Thymus (tissue), 11 donors: ENCODE results near the gene MMRN1. TPM values are rescaled to one million over a fixed set of nuclear protein-coding genes. Genes with fewer than 3 reads are reported as not detected.
"Not testable (repeated sequence)": the region's sequence is repeated elsewhere in the genome, so short reads cannot be mapped to it uniquely, and the experiment has no call there.

Experiments
- DNase-seq, 9 donors: peaks; one replicate each; pipeline ENCODE4 v3.0.0-alpha.2; 2013; ENCODE audit warnings: low spot score in 9 of 9, low read depth in 6 of 9, missing footprints in 1 of 9
- H3K27ac ChIP-seq, 2 donors: one replicate each; pipeline ENCODE4 v1.5.1; 2013; ENCODE audit warnings: control low read depth in 1 of 2, low read depth in 1 of 2, low read length in 1 of 2, mild to moderate bottlenecking in 1 of 2, moderate library complexity in 1 of 2
- H3K27me3 ChIP-seq, 2 donors: one replicate each; pipeline ENCODE4 v1.5.1; 2013; ENCODE audit warnings: low read length in 1 of 2; ENCODE audit not compliant: control insufficient read depth in 2 of 2, insufficient read depth in 1 of 2
- H3K36me3 ChIP-seq, 2 donors: one replicate each; pipeline ENCODE4 v1.5.1; 2013; ENCODE audit warnings: low read length in 1 of 2, mild to moderate bottlenecking in 1 of 2, moderate library complexity in 1 of 2; ENCODE audit not compliant: control insufficient read depth in 2 of 2, insufficient read depth in 2 of 2
- H3K4me1 ChIP-seq, 2 donors: one replicate each; pipeline ENCODE4 v1.5.1; 2013; ENCODE audit warnings: low read length in 2 of 2; ENCODE audit not compliant: control insufficient read depth in 2 of 2, insufficient read depth in 2 of 2
- H3K4me3 ChIP-seq, 2 donors: one replicate each; pipeline ENCODE4 v1.5.1; 2013; ENCODE audit warnings: low read length in 2 of 2, control low read depth in 1 of 2, mild to moderate bottlenecking in 1 of 2
- H3K9me3 ChIP-seq, 2 donors: one replicate each; pipeline ENCODE4 v1.5.1; 2013; ENCODE audit warnings: low read length in 1 of 2, mild to moderate bottlenecking in 1 of 2; ENCODE audit not compliant: control insufficient read depth in 2 of 2, insufficient read depth in 1 of 2
- WGBS: extraction: QIAGEN DNeasy Blood & Tissue Kit; methylation state at CpG from one replicate; pipeline ENCODE4 v1.1.7; 2013; 5-methylcytosine and 5-hydroxymethylcytosine counted together
- polyA plus RNA-seq: library from polyadenylated mRNA; stranded (reverse); fragments of 200-250 nt; gene quantifications from one replicate; pipeline ENCODE4 v1.2.3, GENCODE V29; 2013
- total RNA-seq: library from RNA; stranded (reverse); fragments of 120-200 nt; gene quantifications from one replicate; pipeline ENCODE4 v1.2.4, GENCODE V29; 2013
- donor health status: healthy.

MMRN1 gene
- total and polyA plus RNA-seq, 2 donors = 4.5 to 5.3 TPM

DNA sequence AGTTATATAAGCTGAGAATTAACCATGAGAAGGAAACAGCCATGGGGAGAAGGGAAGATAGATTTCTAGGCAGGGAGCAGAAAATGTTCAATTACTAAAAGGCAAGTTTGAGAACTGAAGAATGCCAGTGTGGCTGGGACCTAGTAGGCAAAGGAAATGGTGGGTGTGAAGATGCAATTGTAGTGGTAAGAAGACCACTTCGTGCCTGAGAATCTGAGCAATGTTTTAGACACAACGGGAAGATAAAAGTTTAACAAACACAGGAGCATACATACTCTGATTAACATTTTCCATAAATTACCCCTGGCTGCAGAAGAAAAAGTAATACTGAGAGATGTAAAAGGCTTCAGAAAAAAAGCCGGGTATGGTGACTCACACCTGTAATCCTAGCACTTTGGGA lies 18.1 kb upstream of the MMRN1 start:
- DNase-seq = no peak
- no peaks in the 10 kb centered on the region for H3K27me3 ChIP-seq
- no peaks in the 10 kb centered on the region for H3K4me1 ChIP-seq
- H3K4me3 ChIP-seq = no peak overlapping the region
- no peak overlapping the region for H3K27ac ChIP-seq
- H3K9me3 ChIP-seq = no peaks in the 10 kb centered on the region
- H3K36me3 ChIP-seq = no peaks in the 10 kb centered on the region
- WGBS = 80% methylated on average over 3 of the region's 3 CpGs

DNA sequence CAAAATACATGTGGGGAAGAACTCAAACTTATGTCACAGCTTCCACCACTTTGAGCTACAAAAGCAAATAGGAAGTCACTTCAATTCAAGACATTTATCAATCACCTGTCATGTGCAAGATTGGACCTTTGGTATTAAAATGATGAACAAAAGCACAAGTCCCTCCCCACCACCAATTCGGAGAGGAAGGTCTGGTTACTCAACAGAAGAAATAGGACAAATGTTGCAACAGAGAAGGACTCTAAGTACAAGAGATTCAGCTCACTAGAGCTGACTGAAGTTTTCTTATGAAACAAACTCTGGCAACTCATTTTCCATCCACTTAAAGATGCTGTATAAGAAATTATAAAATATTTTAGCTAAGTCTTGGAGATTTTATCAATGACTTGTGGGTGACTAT lies 16.0 kb upstream of the MMRN1 start:
- H3K36me3 ChIP-seq = no peaks in the 10 kb centered on the region
- 92% methylated on average over 1 of the region's 1 CpG for WGBS
- no peak overlapping the region for H3K4me3 ChIP-seq
- H3K4me1 ChIP-seq = no peaks in the 10 kb centered on the region
- no peaks in the 10 kb centered on the region for H3K9me3 ChIP-seq
- DNase-seq = no peak
- no peaks in the 10 kb centered on the region for H3K27me3 ChIP-seq
- no peak overlapping the region for H3K27ac ChIP-seq

DNA sequence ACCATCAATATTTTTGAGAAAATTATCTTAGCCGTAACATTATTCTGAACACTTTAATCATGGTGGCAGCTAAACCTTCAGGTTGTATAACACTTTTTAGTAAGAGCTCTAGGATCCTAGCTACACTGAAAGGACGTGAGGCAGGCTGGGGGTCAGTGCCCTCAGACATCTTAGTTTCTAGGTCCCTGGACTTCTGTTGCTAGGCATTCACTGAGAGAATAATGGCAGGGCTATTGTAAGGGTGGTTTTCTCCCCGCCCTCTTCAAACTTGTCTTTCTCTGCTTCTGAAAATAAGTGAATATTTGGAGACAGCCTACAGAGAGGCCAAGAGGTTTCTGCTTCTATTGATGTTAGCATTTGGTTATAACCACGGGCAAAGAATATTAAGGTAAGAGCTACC lies 15.4 kb upstream of the MMRN1 start:
- H3K4me1 ChIP-seq = no peaks in the 10 kb centered on the region
- WGBS = 98% methylated on average over 4 of the region's 4 CpGs
- H3K9me3 ChIP-seq = no peaks in the 10 kb centered on the region
- no peaks in the 10 kb centered on the region for H3K27me3 ChIP-seq
- no peaks in the 10 kb centered on the region for H3K36me3 ChIP-seq
- no peak for DNase-seq
- H3K4me3 ChIP-seq = no peak overlapping the region
- no peak overlapping the region for H3K27ac ChIP-seq

DNA sequence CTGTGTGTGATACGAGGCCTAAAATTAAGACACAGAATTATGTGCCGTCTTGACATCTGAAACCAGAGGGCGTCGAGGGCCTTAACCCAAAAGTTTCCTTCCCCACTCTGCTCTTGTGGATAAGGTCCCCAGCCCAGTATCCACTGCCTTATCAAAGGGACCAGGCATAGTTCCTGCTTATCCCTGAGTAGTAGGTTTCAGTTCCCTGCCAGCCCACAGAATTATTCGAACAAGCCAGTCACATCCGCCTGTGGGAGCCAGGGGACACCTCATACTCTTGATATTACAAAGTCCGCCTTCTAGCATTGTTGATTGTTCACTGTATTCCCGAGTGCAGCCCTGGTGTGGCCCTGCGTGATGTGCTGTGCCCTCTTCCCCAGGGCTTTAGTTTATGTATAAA lies 5.4 kb upstream of the MMRN1 start:
- WGBS = 75% methylated on average over 9 of the region's 9 CpGs
- H3K27me3 ChIP-seq = no peaks in the 10 kb centered on the region
- H3K4me3 ChIP-seq = no peak overlapping the region
- no peak overlapping the region for H3K27ac ChIP-seq
- H3K4me1 ChIP-seq = no peaks in the 10 kb centered on the region
- H3K9me3 ChIP-seq = no peaks in the 10 kb centered on the region
- no peaks in the 10 kb centered on the region for H3K36me3 ChIP-seq
- no peak for DNase-seq

DNA sequence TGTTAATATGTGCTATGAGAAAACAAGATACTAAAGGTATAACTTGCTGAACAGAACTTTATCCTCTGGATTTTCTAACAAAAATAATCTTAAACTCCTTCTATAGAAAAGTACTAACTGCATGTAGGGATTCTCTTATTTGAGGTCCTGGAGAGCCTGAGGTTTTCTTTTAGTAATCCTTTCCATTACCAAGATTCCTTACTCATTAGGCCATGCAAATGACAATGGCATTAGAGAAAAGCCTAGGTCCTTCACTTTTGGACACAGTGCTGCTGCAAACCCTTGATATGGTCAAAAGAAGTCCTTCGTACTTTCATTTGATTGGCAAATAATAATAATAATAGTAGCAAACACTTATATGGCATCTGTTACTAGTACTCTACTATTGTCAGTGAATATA lies 3.2 kb downstream of the MMRN1 start:
- Histone ChIP-seq H3K27ac (no peak overlapping the region), H3K36me3 (no peaks in the 10 kb centered on the region), H3K27me3 (no peaks in the 10 kb centered on the region), H3K4me1 (peaks cover 10 to 14% of the 10 kb centered on the region in 2 donors), H3K9me3 (no peaks in the 10 kb centered on the region), H3K4me3 (no peak overlapping the region)
- DNase-seq = no peak
- WGBS = 75% methylated on average over 1 of the region's 1 CpG

DNA sequence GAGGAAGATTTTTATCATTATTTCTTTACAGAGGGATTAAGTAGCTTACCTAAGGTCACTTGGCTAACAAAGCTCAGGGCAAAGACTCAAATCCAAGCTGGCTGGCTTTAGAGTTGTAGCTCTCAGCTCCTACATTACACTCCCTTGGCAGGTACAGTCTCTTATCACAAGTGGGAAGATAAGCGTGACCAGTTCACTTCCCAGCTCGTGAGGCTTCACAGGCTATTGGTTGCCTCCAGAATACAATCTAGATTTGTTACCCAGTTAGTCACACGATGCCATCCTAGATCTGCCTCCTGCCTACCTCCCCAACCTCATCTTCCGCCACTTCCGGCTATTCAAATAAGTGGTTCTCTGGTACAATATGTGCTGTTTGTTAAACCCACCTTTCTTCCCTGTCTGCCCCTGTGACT lies 3.7 kb downstream of the MMRN1 start:
- DNase-seq = peak in 1 of 9 donors; percentile 18
- no peak overlapping the region for H3K4me3 ChIP-seq
- no peak overlapping the region for H3K27ac ChIP-seq

DNA sequence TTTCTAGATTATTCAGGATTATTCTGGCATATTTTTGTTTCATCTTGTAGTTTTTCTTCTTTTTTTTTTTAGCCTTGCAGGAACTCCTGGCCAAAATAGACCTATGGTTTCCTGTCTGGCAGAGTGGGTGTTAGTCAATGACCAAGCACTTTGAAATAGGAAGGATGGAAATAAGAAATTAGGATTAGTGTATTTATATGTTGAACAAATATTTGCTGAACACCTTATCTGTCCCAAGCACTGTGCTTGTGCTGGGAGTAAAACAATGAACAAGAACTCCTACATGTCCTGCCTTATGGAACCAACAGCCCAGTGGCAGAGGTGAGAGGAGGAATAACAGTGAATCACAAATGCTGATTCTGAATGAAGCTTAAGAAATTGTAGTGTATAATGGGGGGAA lies 4.5 kb downstream of the MMRN1 start:
- no peaks in the 10 kb centered on the region for H3K36me3 ChIP-seq
- H3K4me3 ChIP-seq = no peak overlapping the region
- H3K27ac ChIP-seq = no peak overlapping the region

More for the DNA sequence above, 3.7 kb downstream of the MMRN1 start:
- H3K36me3 ChIP-seq = no peaks in the 10 kb centered on the region
- peaks cover 10 to 14% of the 10 kb centered on the region in 2 donors for H3K4me1 ChIP-seq
- no peaks in the 10 kb centered on the region for H3K27me3 ChIP-seq
- no peaks in the 10 kb centered on the region for H3K9me3 ChIP-seq
- 37% methylated on average over 5 of the region's 5 CpGs for WGBS

DNA sequence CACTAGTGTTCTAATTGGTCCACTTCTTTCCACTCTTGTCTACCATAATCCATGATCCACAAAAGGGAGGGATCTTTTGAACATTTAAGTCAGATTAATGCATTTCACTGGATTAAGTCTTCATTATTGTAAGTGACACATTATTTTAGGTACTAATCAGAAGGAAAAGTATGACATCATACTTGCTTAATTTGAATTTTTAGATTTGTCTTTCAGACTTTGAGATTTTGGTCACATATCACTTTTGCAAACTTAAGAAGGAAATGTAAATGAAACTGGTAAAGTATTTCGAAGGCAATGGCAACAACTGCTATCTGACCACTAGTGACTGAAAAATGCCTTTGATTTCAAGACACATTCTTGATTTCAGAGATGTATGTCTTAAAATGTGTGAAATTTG lies 5.2 kb downstream of the MMRN1 start:
- no peak overlapping the region for H3K4me3 ChIP-seq
- H3K27me3 ChIP-seq = no peaks in the 10 kb centered on the region
- WGBS = 59% methylated on average over 1 of the region's 1 CpG
- no peak for DNase-seq
- H3K4me1 ChIP-seq = peaks cover 6 to 10% of the 10 kb centered on the region in 2 donors
- H3K36me3 ChIP-seq = no peaks in the 10 kb centered on the region
- H3K27ac ChIP-seq = no peak overlapping the region
- H3K9me3 ChIP-seq = no peaks in the 10 kb centered on the region

More for the DNA sequence above, 4.5 kb downstream of the MMRN1 start:
- DNase-seq = no peak
- Histone ChIP-seq H3K27me3 (no peaks in the 10 kb centered on the region), H3K9me3 (no peaks in the 10 kb centered on the region), H3K4me1 (peaks cover 10 to 14% of the 10 kb centered on the region in 2 donors)

DNA sequence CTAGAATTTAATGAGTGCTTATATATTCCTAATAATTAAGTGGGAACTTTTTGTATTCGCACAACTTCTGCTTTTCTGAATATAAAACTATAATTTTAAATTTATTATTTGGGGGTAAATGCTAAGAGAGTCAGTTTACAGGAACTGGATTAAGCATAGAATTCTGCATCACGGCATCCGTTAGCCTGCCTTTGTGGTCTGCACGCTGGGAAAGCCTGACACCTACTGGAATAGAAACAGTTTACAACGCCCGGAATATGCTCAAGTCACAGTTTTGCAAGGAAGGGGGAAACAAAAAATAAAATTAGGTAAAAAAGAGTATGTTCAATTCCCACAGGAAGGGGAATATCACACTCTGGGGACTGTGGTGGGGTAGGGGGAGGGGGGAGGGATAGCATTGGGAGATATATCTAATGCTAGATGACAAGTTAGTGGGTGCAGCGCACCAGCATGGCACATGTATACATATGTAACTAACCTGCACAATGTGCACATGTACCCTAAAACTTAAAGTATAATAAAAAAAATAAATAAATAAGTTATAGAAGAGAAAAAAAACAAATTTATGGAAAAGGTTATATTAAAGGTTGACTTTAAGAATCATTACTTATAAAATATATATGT lies 7.3 kb downstream of the MMRN1 start:
- WGBS = 3% methylated on average over 6 of the region's 7 CpGs
- not testable (repeated sequence) for H3K27ac ChIP-seq, H3K9me3 ChIP-seq, H3K4me3 ChIP-seq, H3K27me3 ChIP-seq, H3K4me1 ChIP-seq, H3K36me3 ChIP-seq
- DNase-seq = peak; percentile 16 to 80 (median 43)

DNA sequence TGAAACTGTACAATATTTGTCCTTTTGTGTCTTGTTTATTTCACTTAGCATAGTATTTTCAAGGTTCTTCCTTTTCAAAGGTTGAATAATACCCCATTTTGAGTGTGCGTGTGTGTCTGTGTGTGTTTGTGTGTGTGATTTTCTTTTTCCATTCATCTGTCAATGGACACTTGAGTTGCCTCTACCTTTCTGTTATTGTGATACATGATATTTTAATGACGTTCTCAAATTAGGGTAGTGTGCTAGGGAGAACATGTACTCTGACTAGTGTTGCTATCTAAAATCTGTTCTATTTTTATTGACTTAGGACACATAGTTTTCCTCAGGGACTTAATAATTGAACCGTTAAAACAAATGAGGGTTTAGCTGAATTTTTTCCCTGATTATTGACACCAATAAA lies 9.9 kb downstream of the MMRN1 start:
- 96% methylated on average over 3 of the region's 3 CpGs for WGBS
- H3K27ac ChIP-seq = no peak overlapping the region
- H3K4me1 ChIP-seq = no peaks in the 10 kb centered on the region
- no peaks in the 10 kb centered on the region for H3K36me3 ChIP-seq
- no peaks in the 10 kb centered on the region for H3K9me3 ChIP-seq
- no peaks in the 10 kb centered on the region for H3K27me3 ChIP-seq
- no peak for DNase-seq
- H3K4me3 ChIP-seq = no peak overlapping the region
